RKO (cell line): ENCODE results near the gene MSMP.

ENCODE experiments used
- DNase-seq: peaks from one replicate; pipeline ENCODE4 v3.0.0-alpha.2; 2016; ENCODE audit warnings: low spot score

Gene MSMP

GRCh38 chr9:35771075-35771433 is 17.0 kb upstream of the MSMP start:
- no peak for DNase-seq

DNA sequence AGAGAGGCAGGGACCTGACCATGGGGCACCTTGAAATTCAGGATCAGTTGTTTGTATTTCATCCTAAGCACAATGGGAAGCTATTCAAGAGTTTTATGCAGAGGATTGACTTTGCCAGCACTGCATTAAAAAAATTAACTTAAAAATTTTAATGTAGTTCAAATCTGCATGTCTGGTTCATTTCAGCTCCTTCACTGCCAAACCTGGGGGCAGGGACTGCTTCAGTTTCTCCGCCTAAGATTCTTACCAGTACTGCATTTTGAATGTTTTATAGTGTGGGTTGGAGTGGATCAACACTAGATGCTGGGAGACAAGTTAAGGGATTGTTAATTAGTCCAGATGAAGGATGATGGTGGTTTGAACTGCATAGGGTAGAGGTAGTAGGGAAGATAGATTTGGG is 15.7 kb upstream of the MSMP start:
- DNase-seq: no peak

DNA sequence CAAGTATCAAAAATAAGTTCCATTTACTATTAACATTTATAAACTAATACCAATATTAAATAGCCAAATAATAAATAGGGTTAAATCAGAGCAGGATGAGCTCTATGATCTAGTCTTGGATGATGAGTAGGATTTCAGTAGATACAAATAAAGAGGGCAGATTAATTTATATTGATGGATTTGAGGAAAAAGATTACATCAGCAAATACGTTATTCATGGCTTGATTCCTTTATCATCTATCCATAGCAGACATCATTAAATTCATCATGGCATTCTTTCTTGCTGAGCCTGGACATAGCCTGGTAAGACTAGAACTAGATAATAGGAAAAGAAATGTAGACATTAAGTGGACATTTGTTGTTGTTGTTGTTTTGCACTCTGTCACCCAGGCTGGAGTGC is 13.4 kb upstream of the MSMP start:
- no peak for DNase-seq

- DNase-seq: no peak
Measured at GRCh38 chr9:35766997-35767396, 12.9 kb upstream of the MSMP start.

GRCh38 chr9:35763803-35764202 is 9.7 kb upstream of the MSMP start:
- no peak for DNase-seq

DNA sequence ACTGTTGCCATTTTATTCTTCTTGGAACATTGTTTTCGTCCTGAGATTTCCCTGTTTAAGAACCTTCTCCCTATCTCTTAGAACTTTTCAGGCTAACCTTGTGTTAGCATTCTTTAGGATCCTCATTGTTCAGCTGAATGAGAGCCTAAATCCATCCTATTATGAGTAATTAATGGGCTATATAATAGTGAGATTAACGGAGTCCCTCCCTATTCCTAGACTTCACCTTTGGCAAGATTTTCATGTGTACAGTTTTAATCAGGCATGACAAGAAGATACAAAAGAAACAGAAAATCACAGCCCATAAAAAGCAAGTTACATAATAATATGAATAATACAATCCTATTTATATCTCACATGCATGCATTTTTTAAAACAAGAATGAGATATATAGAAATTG is 9.1 kb upstream of the MSMP start:
- DNase-seq: no peak

DNA sequence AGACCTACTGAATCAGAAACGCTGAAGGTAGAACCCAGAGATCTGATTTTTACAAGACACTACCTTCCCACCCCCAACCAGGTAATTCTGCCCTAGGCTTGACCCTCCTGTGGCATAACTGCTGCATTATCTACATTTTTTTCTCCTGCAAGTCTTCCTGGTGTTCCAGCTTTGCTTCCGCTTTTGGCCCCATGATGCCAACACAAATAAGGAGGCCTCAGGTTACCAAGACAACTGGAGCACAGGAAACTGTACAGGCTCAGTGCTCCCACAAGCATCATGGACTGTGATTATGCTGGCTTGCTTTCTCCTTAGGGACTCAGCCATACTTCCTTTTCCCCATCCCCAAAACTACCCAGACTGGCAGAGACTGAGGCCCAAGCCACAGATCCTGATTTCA is 6.6 kb upstream of the MSMP start:
- no peak for DNase-seq

GRCh38 chr9:35759795-35760194 is 5.7 kb upstream of the MSMP start:
- no peak for DNase-seq

- no peak for DNase-seq
Measured at GRCh38 chr9:35758475-35759050, 4.5 kb upstream of the MSMP start.

- peak; percentile 40 for DNase-seq
Measured at GRCh38 chr9:35757892-35758275, 3.8 kb upstream of the MSMP start.

GRCh38 chr9:35757226-35757891 is 3.3 kb upstream of the MSMP start:
- DNase-seq: peak; percentile 80

DNA sequence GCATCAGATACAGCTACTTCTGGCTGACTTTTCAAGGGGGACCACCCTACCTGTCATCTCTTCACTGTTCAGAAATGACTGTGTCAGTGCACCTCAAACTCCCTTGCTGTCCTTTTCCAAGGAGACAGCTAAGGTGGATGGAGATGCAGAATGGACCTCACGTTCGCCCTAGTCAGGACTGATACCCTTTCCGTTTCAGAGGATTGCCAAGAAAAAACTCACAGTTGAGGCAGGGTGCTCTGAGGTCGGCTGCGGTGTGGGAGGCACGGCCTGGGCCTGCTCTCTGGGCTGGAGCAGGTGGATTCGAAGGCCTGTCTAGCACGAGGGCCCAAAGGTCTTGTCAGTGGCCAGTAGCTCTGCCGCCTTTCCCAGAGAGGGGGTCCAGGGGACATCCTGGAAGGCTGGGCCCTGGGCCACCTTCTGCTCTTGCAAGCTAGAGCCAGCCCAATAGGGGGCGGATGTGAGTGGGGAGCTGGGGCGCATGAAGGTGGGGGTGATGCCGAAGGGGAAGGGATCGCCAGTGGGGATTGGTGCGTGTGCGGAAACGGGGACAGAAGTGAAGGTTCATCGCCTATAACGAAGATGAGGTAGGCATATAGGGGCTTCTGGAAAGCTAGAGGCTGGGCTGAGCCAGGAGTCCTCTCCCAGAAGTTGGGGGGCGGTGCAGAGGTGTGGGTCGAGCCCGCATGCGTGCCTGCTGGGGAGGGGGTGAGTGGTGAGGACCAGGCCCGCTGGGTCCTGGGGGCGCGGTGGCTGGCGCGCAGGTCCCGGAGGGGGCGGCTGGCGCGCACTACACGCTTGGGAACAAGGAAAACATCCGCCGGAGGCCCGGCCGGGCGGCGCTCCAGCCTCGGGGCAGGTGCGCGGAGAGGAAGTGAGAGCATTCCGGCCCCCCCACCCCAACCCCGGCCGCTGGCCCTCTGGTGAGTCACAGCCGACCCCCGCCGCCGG is 2.5 kb upstream of the MSMP start:
- DNase-seq: peak; percentile 83

- no peak for DNase-seq
Measured at GRCh38 chr9:35755071-35755470, 995 bp upstream of the MSMP start.

DNA sequence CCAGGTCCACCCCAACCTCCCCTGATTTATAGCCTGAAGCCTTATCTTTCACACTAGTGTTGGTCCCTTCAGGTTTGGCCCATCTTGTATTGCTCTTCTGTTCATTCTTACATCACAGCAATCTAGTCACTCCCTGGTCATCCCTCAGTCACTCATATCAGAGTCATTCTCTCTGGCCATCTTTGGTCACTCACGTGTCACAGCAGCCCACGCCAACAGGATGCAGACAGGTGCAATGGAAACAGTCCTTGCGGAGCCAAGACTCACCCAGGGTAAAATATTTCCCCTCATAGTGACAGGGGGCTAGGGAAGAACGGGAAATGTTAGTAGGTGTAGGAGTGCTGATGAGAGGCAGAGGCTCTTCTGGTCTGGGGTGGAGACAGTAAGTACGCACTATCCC is 610 bp downstream of the MSMP start:
- DNase-seq: peak; percentile 72

DNA sequence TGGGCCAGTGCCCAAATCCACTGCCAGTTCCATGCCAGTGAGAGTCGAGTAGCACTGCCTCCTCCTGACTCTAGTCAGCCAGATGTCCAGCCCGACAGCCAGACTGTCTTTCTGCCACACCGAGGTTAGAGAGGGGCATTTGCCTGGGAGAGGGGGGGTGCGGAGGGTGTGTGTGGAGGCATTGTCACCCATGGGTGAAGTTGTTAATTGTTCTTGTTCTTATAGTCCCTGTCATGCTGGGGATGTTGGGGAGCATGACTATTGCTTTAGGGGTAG is 3.9 kb downstream of the MSMP start:
- DNase-seq: no peak

- DNase-seq: peak; percentile 51
Measured at GRCh38 chr9:35749515-35750255, 4.4 kb downstream of the MSMP start.

GRCh38 chr9:35748858-35749514 is 5.1 kb downstream of the MSMP start, which contains the start of the genes GBA2 and RGP1:
Gene GBA2 (minus strand): TSS chr9:35749228. CDS start chr9:35748704, 524 bp downstream.
Gene RGP1 (plus strand): TSS chr9:35749287. CDS start chr9:35749756, 469 bp downstream.
- peak; percentile 75 for DNase-seq

DNA sequence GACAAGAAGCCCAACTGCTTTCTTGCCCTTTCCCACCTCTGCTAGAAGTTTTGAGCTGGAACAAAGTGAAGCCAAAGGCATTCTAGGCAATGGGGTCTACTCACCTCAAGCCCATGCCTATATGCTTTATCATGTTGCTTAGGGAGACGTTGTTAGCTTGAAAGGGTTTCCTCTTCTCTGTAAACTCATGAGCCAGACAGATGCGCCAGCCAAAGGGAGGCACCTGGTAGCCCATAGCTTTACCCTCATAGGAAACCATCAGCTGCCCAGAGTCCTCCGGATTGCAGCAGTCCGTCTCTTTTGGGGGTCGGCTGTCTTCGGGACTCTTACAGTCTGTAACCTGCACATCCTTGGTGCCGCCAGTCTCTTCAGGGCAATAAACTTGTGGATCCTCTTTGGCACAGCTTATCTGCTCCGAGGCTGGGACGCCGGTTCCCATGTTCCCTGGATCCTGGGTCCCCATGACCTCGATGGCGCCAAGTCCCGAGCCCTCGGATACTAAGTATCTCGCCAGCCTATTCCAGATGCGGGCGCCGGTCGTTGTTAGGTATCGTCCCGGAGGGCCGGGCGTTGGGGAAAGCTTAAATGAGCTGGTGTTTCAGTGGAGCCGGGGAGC is 5.7 kb downstream of the MSMP start:
- DNase-seq: peak; percentile 52

DNA sequence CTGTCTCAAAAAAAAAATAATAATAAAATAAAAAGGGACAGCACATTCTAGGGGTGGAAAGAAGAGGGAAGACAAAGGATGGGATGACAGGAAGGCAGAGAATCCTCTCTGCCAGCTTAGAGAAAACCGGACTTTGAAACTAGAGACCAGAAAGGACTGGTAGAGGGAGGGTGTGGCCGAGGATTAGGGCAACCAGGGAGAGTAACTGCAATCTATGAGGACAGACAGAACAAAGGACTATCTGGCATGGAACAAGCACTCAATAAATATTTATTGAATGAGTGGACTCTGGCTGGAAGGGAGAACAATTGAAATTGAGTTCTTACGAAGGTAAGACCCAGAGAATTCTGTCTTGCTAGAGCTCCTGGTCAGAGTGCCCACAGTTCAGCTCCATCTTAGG is 7.5 kb downstream of the MSMP start:
- DNase-seq: no peak

- DNase-seq: no peak
Measured at GRCh38 chr9:35745569-35745968, 8.5 kb downstream of the MSMP start.

DNA sequence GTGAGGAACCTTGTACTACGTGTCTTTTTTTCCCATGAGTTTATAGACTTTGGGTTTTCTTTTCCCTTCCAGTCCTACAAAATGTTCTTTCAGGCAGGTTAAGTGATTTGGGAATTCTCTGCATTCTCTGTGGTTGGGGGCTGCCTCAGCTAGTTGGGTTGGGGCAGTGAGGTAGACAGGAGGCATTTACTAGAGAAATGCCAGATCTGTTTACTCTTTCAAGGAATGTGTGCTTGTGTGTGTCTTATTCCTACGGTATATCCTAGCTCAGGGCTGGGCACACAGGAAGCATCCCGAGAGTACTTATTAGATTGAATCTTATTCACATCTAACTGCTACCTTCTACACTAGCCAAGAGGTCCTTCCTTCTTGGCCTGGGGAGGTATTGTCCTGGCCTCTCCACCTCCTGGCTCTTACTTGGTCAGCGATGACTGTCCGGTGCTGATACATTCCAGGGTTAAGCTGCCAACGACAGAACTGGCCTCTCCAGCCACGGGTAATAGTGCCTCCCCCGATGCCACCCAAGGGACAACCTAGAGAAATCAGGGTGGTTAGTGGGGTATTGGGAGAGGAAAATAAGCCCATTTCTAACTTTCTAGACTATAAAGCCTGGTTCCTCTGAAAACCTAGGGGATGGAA is 10.1 kb downstream of the MSMP start:
- no peak for DNase-seq
